ENCODE results near the gene TNFRSF18.

The TNFRSF18 gene

DNA sequence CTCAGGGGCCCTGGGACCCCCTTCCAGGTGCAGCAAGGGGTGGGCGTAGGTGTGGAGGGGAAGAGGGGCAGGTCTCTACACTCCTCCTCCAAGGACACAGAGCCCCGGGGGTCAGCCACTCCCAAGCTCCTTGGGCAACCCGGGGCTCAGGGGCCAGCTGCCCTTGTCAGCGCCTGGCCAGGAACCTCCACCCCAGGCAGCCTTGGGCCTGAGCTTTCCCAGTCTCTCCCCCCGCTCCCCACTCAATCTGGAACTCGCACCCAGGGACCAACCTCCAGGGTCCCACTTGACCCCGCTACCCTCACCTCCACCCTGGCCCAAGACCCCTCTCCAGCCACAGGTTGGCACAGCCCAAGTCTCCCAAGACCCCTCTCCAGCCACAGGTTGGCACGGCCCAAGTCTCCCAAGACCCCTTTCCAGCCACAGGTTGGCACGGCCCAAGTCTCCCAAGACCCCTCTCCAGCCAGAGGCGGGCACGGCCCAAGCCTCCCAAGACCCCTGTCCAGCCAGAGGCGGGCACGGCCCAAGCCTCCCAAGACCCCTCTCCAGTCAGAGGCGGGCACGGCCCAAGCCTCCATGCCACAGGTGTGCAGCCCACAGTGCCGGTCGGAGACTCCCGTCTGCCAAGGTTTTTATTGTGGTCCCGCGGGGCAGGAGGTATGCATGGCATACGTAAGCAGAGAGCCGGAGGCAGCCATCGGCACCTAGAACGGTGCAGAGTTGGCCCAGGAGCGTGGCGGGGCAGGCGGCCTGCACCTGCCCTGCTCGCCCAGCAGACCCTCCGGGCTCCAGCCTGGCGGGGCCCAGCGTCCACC is 4.5 kb upstream of the TNFRSF18 start:
- DNase-seq: no peak

DNA sequence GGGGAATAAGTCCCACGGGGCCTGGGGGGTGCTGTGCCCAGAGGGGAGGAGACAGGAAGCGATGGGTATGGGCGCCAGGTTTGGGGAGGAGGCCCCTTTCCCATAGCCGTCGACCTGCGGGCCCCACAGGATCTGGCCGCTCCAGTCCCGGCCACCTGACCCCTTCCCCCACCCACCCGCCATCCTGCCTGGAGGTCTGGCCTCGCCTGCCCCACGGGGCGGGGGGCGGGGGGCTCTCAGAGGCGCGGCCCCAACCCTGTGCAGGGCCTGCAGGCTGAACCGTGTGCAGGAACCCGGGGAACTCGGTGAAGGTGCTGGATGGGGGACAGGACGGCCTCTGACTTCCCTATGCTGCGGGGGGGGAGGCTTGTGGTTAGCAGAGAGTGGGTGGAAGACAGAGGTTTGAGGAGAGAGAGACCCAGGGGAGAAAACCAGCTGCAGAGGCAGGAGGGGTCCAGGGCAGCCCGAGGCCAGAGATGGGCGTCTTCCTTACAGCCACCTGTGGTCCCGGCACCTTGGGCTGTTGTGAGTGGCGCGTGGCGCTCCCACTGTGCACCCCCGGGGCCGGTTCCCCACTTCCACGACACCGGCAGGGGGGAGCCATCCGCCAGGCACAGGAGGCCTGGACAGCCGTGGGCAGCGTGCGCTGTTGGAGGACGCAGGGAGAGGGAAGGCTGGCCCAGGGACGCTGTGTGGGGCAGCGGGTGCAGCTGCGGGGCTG is 2.5 kb upstream of the TNFRSF18 start:
- DNase-seq: peak; percentile 56

DNA sequence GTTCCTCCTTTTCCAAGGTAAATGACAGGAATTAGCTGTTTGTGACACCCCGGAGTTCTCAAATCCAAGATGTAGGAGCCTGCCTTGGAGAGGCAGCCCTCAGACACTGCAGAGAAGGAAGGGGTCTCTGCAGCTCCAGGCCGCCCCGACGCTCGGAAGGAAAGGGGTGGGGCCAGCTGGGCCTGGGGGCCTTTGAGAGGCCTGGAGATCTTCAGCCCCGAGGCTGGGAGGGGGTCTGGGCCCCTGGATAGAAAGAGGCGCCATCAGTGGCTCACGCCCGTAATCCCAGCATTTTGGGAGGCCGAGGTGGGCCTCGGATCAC is 1.1 kb upstream of the TNFRSF18 start:
- no peak for DNase-seq

DNA sequence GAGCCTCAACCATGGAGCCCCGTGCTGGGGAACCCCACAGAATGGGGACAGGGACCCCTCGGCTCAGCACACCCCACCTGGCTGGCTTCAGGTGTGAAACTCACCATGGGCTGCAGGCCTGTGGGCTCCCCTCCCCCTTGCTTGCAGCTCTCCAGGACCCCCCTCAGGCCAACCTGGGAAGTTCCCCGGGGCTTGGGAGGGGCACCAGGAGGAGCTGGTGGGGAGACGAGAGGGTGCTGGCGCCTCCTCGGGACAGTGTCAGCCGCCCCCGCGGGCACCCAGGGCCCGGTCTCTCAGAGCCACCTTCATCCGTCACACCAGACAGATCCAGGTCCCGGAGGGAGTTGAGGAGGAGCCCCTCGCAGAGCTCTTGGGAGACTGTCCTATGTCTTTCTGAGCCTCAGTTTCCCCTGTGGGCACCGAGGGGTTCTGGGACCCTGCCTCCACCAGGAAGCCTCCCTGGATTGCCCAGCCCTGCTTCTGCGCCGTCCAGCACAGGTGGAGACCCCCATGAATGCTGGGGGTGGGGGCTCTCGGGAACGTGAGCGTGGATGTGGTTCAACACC is 657 bp upstream of the TNFRSF18 start:
- DNase-seq: no peak

DNA sequence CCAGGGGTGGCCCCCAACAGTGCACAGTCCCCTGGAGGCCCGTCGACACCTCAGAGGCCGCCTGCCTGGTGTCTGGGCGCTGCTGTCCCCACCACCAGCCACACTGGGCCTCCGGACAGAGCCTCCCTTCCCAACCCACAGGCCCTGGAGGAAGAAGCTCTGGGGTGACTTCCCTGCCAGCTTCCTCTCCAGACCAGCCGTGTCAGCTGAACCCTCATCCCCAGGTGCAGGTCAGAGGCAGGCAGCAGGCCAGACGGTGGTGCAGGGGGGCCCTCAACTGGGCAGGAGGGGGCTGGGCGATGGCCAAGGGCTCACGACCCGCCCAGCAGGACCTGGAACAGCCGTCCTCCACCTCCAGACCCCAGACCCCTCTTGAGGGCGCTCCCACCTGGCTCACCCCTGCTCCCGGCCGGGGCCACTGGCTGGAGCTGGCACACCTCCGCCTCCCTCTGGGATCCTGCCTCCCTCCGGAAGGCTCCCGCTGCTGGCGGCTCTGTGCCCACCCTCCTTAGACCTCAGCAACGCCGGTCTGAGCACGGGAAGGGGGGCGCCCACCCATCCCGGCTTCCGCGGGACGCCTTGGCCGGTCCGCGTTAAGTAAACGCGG is 520 bp downstream of the TNFRSF18 start:
- DNase-seq: no peak

DNA sequence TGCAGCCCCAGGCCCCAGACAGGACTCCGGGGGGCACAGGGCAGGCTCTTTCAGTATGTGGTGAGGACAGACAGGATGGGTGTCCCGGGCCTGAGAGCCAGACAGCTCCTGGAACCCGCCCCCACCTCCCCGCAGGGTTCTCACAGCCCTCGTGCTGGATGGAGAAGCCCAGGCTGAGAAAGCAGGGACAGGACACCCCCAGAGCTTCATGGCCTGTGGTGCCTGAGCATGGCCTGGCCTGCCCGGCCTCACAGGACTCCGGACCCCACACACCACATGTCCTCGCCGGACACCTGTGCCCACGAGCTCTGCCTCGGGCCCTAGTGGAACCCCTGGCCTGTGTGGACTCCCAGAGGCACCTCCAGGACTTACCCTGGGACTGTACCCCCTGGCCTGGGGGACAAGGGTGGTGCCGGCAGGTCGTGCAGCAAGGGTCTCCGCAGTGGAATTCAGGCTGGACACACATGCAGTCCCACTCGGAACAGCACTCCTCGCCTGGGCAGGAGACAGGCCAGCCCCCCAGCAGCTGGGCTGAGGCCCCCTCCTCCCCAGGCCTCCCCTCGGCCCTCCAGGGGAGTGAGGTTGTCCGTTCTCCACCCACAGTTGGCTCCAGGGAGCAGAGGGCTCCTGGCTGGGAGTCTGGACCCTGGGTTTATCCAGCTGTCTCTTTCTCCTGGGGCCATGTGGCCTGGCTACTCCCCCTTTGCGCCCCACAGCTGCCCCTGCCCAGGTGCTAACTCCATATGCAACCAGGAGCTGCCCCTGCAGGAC is 1.2 kb downstream of the TNFRSF18 start:
- DNase-seq: no peak

DNA sequence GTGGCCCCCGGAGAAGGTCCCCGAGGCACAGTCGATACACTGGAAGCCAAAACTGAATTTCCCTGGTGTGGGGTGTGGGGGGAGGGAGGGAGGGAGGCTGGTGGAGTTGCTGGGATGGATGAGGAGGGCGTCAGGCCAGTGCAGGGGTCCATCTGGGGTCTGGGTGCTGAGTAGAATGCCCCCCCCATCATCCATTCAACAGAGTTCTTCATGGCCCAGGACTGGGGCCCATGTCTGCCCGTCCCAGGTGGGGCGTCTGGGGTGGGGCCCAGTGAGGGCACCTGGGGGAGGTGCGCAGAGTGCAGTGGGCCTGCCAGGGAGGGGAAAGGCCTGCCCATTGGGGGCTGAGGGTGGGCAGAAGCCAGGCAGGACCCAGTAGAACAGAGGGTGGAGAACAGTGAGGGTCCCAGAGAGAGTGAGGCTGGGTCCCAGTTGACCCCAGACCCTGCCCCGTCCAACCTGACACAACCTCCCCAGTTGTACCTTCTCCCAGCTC is 1.9 kb downstream of the TNFRSF18 start:
- no peak for DNase-seq

DNA sequence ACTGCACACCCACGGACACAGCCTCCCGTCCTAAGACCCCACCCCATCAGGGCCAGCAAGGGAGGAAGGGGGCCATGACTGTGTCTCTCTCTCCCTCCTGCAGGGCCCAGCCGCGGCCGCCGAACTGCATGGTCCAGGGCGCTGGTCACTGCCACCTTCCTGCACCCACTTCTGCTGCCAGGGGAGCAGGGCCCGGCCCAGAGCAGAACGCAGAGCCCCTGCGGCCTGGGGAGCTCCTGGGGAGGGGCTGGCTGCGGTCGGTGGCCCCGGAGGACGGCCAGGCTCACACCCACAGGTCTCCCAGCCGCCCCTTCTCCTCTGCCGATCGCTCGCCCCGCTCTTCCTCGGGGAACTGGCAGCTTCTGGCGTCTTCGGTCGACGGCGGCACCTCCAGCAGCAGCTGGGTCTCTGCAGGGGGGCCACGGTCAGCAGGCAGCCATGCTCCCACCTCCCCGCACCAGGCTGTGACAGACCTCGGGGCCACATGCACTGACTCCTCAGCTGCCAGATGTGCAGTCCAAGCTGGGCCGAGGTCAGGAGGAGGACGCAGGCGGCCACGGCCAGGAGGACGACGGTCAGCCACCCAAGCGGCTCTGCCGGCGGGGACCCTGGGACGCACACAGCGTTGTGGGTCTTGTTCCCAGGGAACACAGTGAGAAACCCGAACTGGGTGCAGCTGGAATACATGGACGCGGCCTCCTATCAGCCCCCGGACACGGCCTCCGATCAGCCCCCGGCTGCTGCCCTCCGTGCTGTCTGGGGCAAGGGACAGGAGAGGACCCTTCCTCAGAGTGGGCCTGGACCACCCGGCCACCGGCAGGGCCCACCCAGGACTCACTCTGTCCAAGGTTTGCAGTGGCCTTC is 2.6 kb downstream of the TNFRSF18 start:
- no peak for DNase-seq

DNA sequence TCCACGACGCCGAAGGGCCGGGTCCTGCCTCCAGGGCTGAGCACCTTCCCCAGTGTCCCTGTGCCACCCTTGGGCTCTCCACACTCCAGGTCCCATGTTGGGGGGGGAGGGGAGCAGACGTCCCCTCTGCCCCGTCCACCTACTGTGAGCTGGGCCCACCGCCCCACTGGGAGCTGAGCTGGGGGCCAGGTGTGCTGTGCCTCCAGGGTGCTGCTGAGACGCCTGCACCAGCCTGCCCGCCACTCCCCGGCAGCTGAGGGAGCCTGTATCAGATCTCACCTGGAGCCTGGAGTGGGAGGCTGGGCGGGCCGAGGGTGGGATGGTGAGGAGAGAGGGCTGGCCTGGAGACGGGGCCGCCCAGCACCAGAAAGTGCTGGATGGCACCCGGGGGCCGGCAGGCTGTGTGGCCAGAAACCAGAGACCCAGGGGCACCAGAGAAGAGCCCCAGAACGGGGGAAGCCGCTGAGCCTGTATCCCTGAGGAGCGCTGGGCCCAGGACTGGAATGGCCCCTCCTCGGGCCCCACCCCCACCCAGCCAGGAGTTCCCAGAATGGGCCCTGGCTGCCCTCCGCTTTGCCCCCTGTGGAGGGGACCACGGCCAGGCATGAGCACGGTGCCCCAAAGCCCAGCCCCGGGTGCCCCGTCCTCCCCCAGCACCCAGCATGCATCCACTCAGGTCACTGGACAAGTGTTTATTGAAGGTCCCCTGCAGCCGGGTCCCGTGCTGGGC is 3.4 kb downstream of the TNFRSF18 start:
- DNase-seq: no peak

DNA sequence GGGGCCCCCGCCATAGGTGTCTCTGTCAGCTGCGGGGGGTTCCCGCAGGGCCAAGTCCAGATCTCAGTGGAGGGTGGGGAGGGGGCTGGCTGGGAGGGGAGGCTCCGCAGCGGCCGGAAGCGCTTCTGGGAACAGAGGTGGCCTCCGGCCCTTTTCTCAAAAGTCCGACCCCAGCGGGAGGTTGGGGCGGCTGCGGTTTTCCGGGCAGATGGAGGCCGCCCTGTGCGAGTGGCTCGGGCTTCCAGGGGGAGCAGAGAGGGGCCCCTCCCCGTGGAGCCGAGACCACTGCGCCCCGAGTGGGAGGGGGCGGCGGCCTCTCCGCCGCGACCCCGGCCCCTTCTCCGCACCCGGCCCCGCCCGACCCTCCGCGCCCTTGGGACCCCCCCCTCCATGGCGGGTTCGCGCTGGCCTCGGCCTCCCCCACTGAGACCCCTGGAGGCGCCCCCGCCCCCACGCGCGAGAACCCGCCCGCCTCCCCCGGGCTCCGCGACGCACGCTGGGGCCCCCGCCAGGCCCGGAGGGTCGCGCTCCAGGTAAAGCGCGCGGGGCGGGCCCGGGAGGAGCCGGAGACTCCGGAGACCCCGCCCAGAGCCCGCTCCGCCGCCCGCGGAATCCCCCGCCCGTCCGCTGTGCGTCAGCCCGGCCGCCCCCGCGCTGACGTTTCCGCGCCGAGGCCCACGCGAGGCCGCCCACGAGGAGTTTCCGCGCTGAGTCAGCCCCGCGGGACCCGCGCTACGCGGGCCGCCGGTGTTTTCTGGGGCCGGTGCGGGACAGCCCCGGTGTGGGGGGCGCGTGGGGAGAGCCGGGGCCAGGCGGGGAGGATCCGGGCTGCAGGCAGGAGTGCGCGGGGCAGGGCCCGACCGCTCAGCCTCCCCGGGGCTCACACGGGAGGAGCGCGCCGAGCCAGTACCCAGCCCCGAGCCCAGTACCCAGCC is 5.2 kb downstream of the TNFRSF18 start:
- peak; percentile 91 for DNase-seq

DNA sequence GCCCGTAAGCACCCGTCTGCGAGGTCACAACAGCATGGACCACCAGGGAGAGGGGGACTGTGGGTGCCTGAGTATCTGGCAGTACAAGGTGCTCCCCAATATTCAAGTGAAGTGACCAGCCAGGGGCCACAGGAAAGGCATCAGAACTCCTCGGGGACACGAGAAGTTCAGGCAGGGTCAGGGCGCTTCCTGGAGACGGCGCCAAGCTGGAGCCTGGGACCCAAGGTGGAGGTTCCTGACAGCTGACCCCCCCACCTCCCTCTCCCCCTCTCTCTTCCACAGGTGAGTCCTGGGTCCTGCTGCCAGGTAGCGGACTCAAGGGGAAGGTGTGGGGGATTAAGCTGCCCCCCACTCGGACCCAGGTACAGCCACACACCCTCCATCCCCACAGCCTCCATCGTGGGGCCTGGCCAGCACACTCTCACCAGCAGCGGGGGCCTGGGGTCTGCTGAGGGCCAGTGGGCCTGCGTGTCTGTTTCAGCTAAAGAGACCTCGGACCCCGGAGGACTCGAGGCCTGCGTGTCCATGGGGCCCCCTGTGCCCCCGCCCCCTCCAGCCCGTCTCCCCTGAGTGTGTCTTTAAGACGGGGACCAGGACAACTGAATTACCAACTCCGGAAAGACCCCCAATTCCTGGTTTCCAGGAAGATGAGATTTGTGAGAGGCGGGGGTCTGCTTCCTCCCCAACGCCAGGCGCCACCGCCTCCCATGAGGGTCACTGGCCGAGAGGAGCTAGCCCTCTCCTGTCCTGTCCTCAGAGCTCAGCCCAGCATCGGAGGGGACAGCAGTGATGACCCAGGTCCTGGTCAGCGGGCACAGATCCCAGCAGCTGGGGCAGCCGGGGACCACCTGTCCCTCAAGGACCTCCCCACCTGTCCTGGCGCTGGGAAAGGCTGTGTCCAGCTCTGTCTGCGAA is 6.2 kb downstream of the TNFRSF18 start:
- no peak for DNase-seq

DNA sequence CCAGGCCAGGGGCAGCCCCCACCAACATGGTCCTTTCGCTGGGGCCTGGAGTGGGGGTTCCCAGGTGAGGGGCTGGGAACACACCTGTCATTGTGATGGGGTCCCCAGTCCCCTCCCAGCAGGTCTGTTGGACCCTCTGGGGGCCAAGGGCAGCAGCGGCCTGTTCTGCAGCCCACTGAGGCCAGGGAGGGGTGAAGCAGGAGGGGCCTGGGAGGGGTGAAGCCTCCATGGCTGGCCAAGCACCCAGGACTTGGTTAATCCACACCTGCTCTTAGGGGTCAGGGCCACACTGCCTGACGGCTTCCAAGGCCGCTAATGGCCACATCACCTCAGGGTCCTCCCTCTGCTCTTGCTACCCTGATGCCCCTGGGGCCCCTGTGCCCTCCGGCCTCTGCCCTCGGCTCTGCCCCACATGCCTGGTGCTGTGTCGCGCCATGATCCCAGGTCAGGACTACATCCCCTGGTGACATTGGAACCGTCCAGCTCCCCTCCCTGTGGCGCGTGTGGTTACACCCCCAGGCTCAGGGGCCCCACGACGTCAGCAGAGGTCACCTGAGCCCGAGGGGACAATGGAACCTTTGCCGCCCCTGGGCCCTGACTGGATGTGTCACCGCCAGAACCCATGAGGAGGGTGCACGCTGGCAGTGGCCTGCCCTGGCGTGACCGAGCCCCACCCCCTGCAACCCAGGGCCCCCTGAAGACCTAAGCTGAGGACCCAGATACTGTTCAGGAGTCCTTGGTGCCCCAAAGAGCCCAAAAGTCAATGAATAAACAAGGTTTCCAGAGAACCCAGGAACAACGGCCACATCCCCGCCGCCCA is 7.0 kb downstream of the TNFRSF18 start:
- no peak for DNase-seq

DNA sequence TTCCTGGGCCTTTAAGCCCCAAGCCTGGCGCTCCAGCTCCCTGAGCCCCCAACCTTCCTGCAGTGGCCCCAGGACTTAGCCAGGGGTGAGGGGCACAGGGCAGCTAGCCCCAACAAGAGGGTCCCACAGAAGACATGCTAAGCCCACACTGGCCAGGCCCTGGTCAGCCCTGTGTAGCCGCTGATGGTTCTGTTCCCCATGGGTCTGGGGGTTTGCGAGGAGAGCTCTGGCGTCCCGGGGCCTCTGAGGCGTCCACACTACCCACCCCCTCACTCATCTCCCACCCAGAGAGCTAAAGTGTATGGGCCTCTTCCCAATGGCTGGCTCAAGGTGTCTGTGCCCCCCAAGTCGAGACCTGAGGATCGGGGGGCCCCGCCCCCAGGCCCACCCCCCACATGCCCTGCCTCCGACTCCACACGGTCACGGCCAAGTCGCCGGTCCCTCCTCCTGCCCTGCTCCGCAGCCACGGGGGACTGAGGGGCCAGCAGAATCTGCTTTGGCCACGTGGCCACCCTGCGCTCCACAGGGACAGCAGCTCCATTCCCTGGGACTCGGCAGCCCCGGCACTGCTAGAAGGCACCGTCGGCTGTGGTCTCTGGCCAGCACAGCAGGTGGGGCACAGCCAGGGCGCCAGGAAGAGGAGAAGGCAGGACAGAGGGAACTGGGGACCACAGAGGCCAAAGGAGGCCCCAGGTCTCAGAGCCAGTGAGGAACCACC is 7.8 kb downstream of the TNFRSF18 start:
- no peak for DNase-seq

DNA sequence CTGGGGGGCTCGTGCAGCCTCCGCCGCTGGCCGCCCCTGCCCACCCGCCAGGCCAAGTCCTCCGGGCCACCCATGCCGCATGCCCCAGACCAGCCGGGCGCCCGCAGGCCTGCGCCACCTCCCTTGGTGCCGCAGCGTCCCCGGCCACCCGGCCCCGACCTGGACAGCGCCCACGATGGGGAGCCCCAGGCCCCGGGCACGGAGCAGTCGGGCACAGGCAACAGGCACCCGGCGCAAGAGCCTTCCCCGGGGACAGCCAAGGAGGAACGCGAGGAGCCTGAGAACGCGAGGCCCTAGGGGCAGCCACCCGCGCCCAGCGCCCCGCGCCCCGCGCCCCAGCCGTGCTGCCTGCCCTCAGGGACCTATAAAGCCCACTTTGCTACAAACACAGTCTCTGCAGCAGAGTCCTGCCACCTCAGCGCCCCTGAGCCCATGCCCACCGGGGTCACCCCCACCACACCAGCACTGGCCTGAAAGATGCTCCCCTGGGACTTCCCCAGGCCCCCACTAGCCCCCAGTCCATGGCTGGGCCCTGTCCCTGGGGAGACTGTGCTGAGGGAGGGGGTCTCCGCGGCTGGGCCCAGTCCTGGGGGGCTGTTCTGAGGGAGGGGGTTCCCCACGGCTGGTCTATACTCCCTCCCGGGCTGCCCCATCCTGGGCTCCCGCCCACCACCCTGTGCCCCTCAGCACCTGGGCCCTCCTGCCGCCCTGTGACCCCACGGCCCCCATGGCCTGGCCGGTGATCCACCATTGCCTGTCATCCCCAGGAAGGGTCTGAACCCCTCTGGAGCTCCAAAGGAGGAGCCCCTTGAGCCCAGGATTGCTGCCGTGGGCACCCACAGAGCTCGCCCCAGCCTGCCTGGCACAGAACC is 8.6 kb downstream of the TNFRSF18 start:
- DNase-seq: no peak

DNA sequence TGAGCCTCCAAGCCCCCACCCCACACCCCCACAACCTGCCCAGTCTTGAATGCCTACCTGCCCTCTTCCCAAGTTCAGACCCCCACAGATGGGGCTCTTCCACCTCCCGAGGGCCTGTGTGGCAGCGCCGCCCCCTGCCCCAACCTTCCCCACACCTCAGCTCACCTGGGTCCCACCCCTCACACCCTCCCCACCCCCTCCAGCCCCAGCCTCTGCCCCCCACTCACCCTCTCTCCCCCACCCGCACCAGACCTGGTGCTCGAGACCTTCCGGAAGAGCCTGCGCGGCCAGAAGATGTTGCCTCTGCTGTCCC is 9.2 kb downstream of the TNFRSF18 start:
- DNase-seq: no peak

DNA sequence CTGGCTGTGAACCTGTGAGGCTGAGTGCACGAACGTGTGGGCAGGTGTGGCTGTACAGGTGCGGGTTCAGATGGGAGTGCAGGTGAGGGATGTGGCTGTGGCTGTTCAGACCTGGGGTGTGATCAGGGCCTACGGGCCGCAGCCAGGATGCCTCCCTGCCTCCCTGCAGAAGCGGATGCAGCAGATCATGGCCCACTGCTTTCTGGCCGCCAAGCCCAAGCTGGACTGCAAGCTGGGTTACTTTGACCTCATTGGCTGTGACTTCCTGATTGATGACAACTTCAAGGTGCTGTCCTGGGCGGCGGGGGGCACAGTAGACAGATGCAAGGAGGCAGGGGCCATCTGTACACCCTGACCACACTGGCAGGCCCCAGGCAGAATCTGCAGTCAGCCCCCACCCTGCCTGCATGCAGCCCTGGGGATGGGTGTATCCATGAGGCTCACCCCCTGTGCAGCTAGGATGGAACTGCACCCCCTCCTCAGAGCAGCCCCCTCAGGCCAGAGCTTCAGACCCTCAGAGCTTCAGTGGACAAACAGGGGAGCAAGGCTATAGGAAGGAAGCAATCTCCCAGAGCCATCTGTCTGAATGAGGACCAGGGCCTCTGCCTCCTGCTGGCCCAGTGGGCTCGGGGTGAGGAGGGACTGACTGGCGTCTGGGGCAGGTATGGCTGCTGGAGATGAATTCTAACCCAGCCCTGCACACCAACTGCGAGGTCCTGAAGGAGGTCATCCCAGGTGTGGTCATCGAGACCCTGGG is 9.8 kb downstream of the TNFRSF18 start:
- DNase-seq: no peak

All from CD4-positive, alpha-beta T cell treated with Interleukin-17A for 4 hours (primary cell).